NCI-H146 (cell line): ENCODE data around the gene SERPINA12.

Source experiments
- DNase-seq: peaks from one replicate; lab custom pipeline; 2025; lab: John Stamatoyannopoulos, UW

SERPINA12 gene

GRCh38 chr14:94509356-94509755 is at the start of gene SERPINA12:
TSS of gene SERPINA12 (minus strand) at chr14:94509469. CDS start at chr14:94498397, 11,072 bp downstream.
- DNase-seq: no peak

- no peak for DNase-seq
Observed at GRCh38 chr14:94558842-94559241, 49.6 kb upstream of the SERPINA12 start.

GRCh38 chr14:94557327-94557726 is 48.1 kb upstream of the SERPINA12 start:
- no peak for DNase-seq

- DNase-seq: no peak
Observed at GRCh38 chr14:94555991-94556390, 46.7 kb upstream of the SERPINA12 start.

- no peak for DNase-seq
Observed at GRCh38 chr14:94550041-94550440, 40.8 kb upstream of the SERPINA12 start.

GRCh38 chr14:94548999-94549985 is 40.0 kb upstream of the SERPINA12 start:
- no peak for DNase-seq

GRCh38 chr14:94548131-94548998 is 39.1 kb upstream of the SERPINA12 start:
- DNase-seq: no peak

- DNase-seq: no peak
Observed at GRCh38 chr14:94547726-94548125, 38.5 kb upstream of the SERPINA12 start.

GRCh38 chr14:94547151-94547680 is 37.9 kb upstream of the SERPINA12 start:
- DNase-seq: no peak

GRCh38 chr14:94545131-94545841 is 36.0 kb upstream of the SERPINA12 start:
- DNase-seq: no peak

GRCh38 chr14:94544726-94545125 is 35.5 kb upstream of the SERPINA12 start:
- DNase-seq: no peak

GRCh38 chr14:94543449-94544124 is 34.3 kb upstream of the SERPINA12 start:
- DNase-seq: no peak

- DNase-seq: no peak
Observed at GRCh38 chr14:94542811-94543440, 33.7 kb upstream of the SERPINA12 start.

GRCh38 chr14:94542111-94542810 is 33.0 kb upstream of the SERPINA12 start:
- no peak for DNase-seq

- DNase-seq: no peak
Observed at GRCh38 chr14:94541234-94541975, 32.1 kb upstream of the SERPINA12 start.

- DNase-seq: no peak
Observed at GRCh38 chr14:94540031-94540794, 30.9 kb upstream of the SERPINA12 start.

GRCh38 chr14:94539181-94539580 is 29.9 kb upstream of the SERPINA12 start:
- no peak for DNase-seq

GRCh38 chr14:94538070-94538740 is 28.9 kb upstream of the SERPINA12 start:
- no peak for DNase-seq
